LNCAP (cell line): ENCODE measurements around the gene TPPP3.

Experiments
- TF ChIP-seq, protein P1 (sequence below): fragments of 450-650 bp; IDR thresholded peaks from 2 replicates; pipeline ENCODE4 v1.5.1; 2017; ENCODE audit warnings: mild to moderate bottlenecking

The TPPP3 gene

DNA sequence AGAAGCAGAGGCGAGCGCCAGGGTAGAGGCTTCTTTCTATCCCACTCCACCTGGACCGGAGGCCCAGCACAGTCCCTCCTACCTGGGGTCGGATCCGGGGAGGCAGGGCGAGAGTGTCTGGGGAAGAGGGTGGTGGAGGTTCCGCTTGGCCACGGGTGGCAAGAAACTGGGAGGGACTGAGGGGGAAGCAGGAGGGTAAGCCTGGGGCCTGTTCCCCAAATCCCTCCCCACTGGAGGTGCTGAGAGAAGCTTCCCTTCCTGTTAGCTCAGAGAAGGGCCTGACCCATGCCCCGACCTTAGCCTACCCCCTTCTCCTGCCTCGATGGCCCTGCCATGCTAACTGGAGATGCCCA lies 1.8 kb upstream of the TPPP3 start:
- TF ChIP-seq, protein P1, sequence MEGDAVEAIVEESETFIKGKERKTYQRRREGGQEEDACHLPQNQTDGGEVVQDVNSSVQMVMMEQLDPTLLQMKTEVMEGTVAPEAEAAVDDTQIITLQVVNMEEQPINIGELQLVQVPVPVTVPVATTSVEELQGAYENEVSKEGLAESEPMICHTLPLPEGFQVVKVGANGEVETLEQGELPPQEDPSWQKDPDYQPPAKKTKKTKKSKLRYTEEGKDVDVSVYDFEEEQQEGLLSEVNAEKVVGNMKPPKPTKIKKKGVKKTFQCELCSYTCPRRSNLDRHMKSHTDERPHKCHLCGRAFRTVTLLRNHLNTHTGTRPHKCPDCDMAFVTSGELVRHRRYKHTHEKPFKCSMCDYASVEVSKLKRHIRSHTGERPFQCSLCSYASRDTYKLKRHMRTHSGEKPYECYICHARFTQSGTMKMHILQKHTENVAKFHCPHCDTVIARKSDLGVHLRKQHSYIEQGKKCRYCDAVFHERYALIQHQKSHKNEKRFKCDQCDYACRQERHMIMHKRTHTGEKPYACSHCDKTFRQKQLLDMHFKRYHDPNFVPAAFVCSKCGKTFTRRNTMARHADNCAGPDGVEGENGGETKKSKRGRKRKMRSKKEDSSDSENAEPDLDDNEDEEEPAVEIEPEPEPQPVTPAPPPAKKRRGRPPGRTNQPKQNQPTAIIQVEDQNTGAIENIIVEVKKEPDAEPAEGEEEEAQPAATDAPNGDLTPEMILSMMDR, result no peak

DNA sequence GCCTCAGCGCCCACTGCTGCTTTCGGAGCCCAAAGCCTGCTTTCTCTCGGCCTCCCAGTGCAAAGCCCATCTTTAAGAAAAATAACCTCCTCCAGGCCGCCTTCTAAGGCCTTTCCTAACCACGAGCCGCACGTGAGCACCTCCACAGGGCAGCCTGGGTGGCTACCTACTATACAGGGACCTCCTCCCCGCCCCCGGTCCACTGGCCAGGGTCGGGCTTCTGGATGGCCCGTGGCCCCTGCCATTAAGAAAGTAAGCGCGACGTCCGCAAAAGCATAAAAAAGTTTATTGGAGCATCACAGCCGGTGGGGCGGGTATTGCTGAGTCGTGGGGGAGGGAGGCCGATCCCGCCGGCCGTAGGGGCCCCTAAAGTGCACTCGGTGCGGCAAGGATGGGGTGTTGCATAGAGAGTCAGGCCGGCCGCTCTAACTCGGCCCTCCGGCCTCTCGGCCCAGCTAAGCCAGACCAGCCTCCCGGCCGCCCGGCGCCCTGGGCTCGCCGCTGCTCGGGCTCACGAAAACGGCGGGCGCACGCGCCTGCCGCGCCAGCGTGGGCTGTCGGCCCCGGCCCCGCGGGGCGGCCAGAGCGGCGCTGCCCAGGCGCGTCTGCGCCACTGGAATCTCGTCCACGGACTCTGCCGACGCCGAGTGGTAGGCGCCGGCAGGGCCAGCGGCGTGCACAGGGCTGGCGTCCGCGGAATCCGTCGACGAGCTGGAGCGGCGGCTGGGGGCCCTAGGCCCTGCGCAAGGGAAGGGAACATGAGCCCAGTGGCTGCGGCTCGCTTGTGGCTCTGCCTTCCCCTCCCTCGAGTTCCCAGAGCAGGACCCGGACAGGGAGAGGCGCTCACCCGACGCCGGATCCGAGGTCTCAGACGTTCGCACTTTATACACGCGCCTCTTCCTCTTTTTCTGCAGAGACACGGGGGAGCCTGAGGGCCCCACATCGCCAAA lies 1.1 kb upstream of the TPPP3 start:
- TF ChIP-seq, protein P1, result no peak

DNA sequence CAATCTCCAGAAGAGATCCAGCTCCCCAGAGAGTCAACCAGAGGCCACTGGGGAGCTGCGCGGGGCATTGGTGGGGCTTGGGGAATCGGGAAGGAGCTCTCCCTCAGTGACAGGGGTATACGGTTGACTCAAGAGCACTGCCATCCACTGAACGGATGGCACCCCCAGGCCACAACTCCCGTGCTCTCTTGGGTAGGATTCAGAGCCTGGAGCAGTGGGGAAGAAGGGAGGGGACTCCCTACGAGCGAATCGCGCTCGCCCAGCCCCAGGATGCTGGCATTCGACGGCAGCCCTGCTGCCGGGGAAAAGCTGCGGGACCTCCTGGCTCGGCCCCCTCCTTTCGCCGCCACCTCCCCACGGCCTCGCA lies 473 bp upstream of the TPPP3 start:
- TF ChIP-seq, protein P1, result no peak

DNA sequence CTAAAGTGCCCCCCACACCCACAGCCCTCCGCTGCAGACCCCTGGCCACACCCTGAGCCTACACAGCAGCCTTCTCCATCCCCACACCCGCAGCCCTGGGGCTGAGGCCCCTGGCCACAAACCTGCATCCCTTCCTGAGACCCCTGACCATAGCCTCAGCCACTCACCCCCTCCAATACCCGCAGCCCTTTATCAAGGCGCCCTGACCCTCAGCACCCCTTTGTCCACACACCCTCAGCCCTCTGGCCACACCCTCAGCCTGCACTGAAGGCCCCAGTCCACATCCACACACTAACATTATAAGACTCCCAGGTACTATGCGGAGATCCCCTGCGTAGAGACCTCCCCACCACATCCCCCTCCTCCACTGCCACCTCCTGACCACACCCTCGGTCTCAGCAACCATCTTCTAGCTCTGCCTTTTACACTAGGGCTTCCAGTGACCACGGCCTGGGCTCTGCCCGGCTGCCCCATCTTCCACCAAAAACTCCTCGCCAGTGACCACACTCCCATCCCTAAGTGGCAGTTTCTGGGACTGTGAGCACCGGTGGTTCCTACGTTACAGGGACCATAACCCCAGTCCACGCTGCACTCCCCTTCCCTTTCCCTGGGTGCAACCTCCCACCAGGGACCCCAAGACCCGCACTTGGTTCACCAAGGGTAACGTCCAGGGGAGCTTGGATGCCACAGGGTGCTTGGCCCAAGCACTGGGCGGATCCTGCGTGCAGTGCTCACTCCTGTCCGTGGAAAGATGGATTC lies 818 bp downstream of the TPPP3 start:
- TF ChIP-seq, protein P1, result no peak

DNA sequence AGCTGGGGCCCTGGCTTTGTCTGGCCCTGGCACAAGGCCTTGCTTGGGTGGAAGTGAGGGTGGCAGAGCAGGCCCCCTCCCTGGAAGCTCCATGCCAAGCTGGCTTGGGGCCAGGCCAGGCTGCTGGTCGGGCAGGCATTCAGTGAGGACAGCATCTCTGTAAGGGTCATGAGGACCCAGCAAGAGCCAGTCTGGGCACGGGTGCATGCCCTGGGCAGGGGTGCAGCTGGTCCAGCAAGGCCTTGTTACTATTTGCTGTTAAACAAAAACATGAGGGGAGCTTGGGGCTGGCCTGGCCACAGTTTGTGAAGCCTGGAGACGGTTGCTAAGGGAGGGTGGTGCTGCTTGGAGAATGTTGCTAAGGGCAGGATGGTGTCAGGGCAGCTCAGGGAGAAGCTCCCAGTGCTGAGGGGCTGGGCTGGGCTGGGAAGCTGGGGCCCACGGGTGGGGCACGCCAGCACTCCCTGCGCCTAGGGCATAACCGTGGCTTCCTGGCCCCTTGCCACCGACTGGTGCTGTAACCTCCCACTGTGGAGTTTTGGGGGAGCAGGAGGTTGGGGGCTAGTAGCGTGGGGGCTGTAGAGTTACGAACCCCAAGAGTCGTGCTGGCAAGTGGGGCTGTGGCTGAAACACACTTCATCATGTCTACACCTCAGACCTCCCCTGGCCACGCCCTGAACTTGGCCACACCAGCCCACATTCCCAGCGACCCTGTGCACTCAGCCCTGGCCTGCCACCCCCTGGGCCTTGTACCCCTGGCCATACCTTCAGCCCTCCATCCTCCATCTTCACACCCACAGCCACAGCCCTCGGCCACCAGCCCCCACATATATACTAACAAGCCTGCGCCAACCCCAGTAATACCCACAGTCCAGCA lies 1.6 kb downstream of the TPPP3 start:
- TF ChIP-seq, protein P1, result no peak

DNA sequence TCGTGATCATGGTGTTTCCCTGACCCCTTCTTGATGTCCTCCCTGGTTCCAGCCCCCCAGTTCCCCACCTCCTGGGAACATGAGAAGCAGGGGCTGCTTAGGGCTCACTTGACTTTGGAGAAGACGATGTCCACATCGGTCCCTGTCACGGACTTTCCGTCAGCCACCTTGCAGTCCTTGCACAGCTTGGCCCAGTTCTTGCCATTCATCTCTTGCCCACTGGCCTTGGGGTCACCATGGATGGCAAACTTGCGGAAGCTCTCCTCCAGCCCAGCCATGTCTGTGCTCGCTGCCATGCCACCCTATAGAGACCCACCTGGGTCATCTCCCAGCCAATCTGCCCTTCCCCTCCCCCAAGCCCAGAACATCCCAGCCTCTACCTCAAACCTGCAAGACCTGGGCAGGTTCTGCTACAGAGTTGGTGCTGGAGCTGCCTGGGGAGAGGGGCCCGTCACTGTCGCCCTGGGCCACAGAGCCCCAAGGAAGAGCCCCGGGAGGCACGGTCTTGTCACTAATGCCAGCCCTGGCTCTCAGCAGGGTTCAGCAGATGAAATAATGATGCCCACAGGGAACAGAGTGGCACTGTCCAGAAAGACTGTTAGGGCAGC lies 2.4 kb downstream of the TPPP3 start:
- TF ChIP-seq, protein P1, result no peak
